Measurements from ENCODE around the gene RPS14.
A peak's percentile ranks its signal among the peaks of the same experiment; 100 is the strongest.
"Not testable (repeated sequence)": the region's sequence is repeated elsewhere in the genome, so short reads cannot be mapped to it uniquely, and the experiment has no call there.

RPS14 gene

DNA sequence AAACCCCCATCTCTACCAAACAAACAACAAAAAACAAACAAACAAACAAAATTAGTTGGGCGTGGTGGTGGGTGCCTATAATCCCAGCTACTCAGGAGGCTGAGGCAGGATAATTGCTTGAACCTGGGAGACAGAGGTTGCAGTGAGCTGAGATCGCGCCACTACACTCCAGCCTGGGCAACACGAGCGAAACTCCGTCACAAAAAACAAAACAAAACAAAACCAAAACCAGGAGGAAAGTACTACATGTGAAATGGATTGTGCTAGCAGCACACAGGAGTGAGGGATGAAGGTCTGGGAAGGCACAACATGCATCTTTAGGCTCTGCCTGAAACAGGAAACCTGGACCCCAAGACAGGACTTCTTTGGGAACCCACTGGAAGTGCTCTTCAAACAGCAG lies 27.0 kb upstream of the RPS14 start:
- H3K36me3 ChIP-seq (ENCODE audit: control insufficient read depth, insufficient read depth, low read length); H3K9me3 ChIP-seq (ENCODE audit: control insufficient read depth, low read length); H3K27ac ChIP-seq (ENCODE audit: low read depth, low read length, severe bottlenecking); H3K4me3 ChIP-seq (ENCODE audit: extremely low read depth, insufficient read depth, low read length, poor library complexity, severe bottlenecking): not testable (repeated sequence)
- peaks cover 25% of the 10 kb centered on the region for H3K4me1 ChIP-seq (ENCODE audit: control insufficient read depth, insufficient read depth, low read length, poor library complexity, severe bottlenecking)
- 89% methylated on average over 1 of the region's 6 CpGs; no CpG with 5 or more reads in 1 of the 2 experiments for WGBS, 2 experiments (ENCODE audit: insufficient coverage in 2 of 2)

GRCh38 chr5:150473673-150474358 lies 24.3 kb upstream of the RPS14 start:
- Histone ChIP-seq H3K4me1 (ENCODE audit: control insufficient read depth, insufficient read depth, low read length, poor library complexity, severe bottlenecking) (peaks cover 36% of the 10 kb centered on the region), H3K4me3 (ENCODE audit: extremely low read depth, insufficient read depth, low read length, poor library complexity, severe bottlenecking) (no peak overlapping the region), H3K27ac (ENCODE audit: low read depth, low read length, severe bottlenecking) (peak overlapping the region; percentile 83), H3K36me3 (ENCODE audit: control insufficient read depth, insufficient read depth, low read length) (no peaks in the 10 kb centered on the region), H3K9me3 (ENCODE audit: control insufficient read depth, low read length) (no peaks in the 10 kb centered on the region)
- 40 to 83% methylated on average over 3 to 4 of the region's 12 CpGs for WGBS, 2 experiments (ENCODE audit: insufficient coverage in 2 of 2)

DNA sequence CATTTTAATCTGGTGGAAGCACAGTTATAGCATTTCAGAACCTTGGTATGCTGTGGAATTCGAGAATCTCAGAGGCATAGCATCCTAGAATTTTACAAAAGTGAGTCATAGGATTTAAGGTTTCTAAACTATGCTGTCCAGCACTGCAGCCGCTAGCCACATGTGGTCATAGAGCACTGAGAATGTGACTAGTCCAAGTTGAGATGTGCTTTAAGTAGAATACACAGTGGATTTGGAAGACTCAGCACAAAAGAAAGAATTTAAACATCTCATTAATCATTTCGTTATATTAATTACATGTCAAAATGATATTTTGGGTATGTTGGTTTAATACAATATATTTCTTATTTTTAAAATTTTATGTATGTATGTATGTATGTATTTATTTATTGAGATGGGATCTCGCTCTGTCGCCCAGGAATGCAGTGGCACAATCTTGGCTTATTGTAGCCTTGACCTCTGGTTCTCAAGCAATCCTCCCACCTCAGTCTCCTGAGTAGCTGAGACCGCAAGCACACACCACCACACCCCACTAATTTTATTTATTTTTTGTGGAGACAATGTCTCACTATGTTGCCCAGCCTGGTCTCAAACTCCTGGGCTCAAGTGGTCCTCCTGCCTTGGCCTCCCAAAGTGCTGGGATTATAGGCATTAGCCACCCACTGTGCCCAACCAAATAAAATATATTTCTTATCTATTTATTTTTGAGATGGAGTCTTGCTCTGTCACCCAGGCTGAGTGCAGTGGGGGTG lies 20.4 kb upstream of the RPS14 start:
- Histone ChIP-seq H3K4me3 (ENCODE audit: extremely low read depth, insufficient read depth, low read length, poor library complexity, severe bottlenecking) (no peak overlapping the region), H3K27ac (ENCODE audit: low read depth, low read length, severe bottlenecking) (peak overlapping the region; percentile 78), H3K4me1 (ENCODE audit: control insufficient read depth, insufficient read depth, low read length, poor library complexity, severe bottlenecking) (peaks cover 48% of the 10 kb centered on the region), H3K36me3 (ENCODE audit: control insufficient read depth, insufficient read depth, low read length) (no peaks in the 10 kb centered on the region), H3K9me3 (ENCODE audit: control insufficient read depth, low read length) (no peaks in the 10 kb centered on the region)
- 76 to 85% methylated on average over 3 to 4 of the region's 6 CpGs for WGBS, 2 experiments (ENCODE audit: insufficient coverage in 2 of 2)

- Histone ChIP-seq H3K36me3 (ENCODE audit: control insufficient read depth, insufficient read depth, low read length) (no peaks in the 10 kb centered on the region), H3K4me3 (ENCODE audit: extremely low read depth, insufficient read depth, low read length, poor library complexity, severe bottlenecking) (no peak overlapping the region), H3K27ac (ENCODE audit: low read depth, low read length, severe bottlenecking) (no peak overlapping the region), H3K4me1 (ENCODE audit: control insufficient read depth, insufficient read depth, low read length, poor library complexity, severe bottlenecking) (peaks cover 40% of the 10 kb centered on the region), H3K9me3 (ENCODE audit: control insufficient read depth, low read length) (no peaks in the 10 kb centered on the region)
- WGBS, 2 experiments (ENCODE audit: insufficient coverage in 2 of 2) = 90 to 100% methylated on average over 2 to 4 of the region's 4 CpGs
Measured at GRCh38 chr5:150468206-150468605, 18.7 kb upstream of the RPS14 start.

DNA sequence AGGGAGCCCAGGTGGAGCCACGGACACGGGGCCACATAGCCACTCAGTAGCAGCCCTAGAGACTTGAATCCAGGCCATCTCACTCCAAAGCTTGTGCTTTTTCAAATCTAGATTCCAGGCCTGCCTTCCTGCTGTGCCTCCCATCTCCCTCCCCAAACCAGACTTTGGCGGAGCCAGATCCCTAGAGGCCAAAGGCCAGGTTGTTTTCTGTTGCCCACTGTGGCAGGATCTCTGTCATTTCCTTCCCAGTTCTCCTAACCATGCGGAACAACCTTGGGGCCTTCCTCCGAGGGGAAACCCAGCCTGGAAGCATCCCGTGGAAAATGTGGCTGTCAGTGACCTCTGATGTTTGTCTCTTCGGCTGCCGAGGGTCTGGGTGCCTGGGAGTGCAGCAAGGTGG lies 16.4 kb upstream of the RPS14 start:
- H3K27ac ChIP-seq (ENCODE audit: low read depth, low read length, severe bottlenecking) = no peak overlapping the region
- H3K4me3 ChIP-seq (ENCODE audit: extremely low read depth, insufficient read depth, low read length, poor library complexity, severe bottlenecking) = no peak overlapping the region
- peaks cover 30% of the 10 kb centered on the region for H3K4me1 ChIP-seq (ENCODE audit: control insufficient read depth, insufficient read depth, low read length, poor library complexity, severe bottlenecking)
- no peaks in the 10 kb centered on the region for H3K9me3 ChIP-seq (ENCODE audit: control insufficient read depth, low read length)
- no peaks in the 10 kb centered on the region for H3K36me3 ChIP-seq (ENCODE audit: control insufficient read depth, insufficient read depth, low read length)
- WGBS, 2 experiments (ENCODE audit: insufficient coverage in 2 of 2) = 90 to 92% methylated on average over 6 to 8 of the region's 8 CpGs

DNA sequence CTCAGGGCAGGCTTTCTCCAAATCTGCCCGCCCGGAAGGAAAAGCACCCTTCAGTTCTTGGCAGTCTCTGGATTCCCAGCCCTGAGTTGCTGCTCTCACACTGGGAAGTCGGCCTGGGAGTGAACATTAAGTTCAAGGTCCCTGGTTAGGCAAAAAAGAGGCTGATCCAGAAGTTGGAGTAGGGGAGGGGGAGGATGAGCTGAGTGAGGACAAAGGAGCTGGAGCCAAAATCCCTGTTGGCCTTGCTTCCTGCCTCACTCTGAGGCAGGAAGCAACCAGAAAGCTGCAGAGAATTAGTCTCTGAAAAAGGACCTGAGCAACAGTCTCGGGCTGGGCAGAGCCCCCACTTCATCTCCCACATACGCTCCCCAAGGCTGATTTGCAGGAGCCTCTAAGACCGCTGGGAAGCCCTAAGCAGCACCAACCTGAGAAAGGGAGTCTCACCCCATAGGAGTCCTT lies 15.0 kb upstream of the RPS14 start:
- 40 to 66% methylated on average over 2 to 6 of the region's 6 CpGs for WGBS, 2 experiments (ENCODE audit: insufficient coverage in 2 of 2)
- H3K36me3 ChIP-seq (ENCODE audit: control insufficient read depth, insufficient read depth, low read length) = no peaks in the 10 kb centered on the region
- peak overlapping the region; percentile 23 for H3K27ac ChIP-seq (ENCODE audit: low read depth, low read length, severe bottlenecking)
- peaks cover 23% of the 10 kb centered on the region for H3K4me1 ChIP-seq (ENCODE audit: control insufficient read depth, insufficient read depth, low read length, poor library complexity, severe bottlenecking)
- no peak overlapping the region for H3K4me3 ChIP-seq (ENCODE audit: extremely low read depth, insufficient read depth, low read length, poor library complexity, severe bottlenecking)
- H3K9me3 ChIP-seq (ENCODE audit: control insufficient read depth, low read length) = no peaks in the 10 kb centered on the region

DNA sequence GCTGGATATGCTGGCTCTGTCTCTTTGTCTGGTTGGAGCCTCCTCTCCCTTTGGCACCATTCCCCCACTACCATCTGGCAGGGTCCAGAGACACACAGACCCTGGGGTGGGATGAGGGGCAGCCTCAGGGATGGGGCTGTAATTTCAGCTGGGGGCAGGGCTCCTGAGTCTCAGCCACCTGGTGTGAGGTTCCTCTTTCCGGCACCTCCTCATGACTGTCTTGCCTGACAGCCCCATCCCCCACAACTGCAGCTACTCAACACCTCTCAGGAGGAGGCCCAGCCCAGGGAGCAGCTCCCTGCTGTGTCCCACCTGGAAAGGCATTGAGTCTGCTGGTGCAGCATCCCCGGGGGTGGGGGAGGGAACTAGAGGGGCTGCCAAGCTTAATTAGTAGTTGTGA lies 11.7 kb upstream of the RPS14 start:
- WGBS, 2 experiments (ENCODE audit: insufficient coverage in 2 of 2) = no CpG with 5 or more reads among the region's 2 CpGs
- Histone ChIP-seq H3K36me3 (ENCODE audit: control insufficient read depth, insufficient read depth, low read length) (no peaks in the 10 kb centered on the region), H3K27ac (ENCODE audit: low read depth, low read length, severe bottlenecking) (no peak overlapping the region), H3K9me3 (ENCODE audit: control insufficient read depth, low read length) (no peaks in the 10 kb centered on the region), H3K4me1 (ENCODE audit: control insufficient read depth, insufficient read depth, low read length, poor library complexity, severe bottlenecking) (peaks cover 17% of the 10 kb centered on the region), H3K4me3 (ENCODE audit: extremely low read depth, insufficient read depth, low read length, poor library complexity, severe bottlenecking) (no peak overlapping the region)

- peaks cover 16% of the 10 kb centered on the region for H3K4me1 ChIP-seq (ENCODE audit: control insufficient read depth, insufficient read depth, low read length, poor library complexity, severe bottlenecking)
- H3K36me3 ChIP-seq (ENCODE audit: control insufficient read depth, insufficient read depth, low read length) = no peaks in the 10 kb centered on the region
- H3K4me3 ChIP-seq (ENCODE audit: extremely low read depth, insufficient read depth, low read length, poor library complexity, severe bottlenecking) = no peak overlapping the region
- no peaks in the 10 kb centered on the region for H3K9me3 ChIP-seq (ENCODE audit: control insufficient read depth, low read length)
- 89 to 90% methylated on average over 2 of the region's 2 CpGs for WGBS, 2 experiments (ENCODE audit: insufficient coverage in 2 of 2)
- H3K27ac ChIP-seq (ENCODE audit: low read depth, low read length, severe bottlenecking) = no peak overlapping the region
Measured at GRCh38 chr5:150460781-150461180, 11.2 kb upstream of the RPS14 start.

- Histone ChIP-seq H3K9me3 (ENCODE audit: control insufficient read depth, low read length) (no peaks in the 10 kb centered on the region), H3K4me1 (ENCODE audit: control insufficient read depth, insufficient read depth, low read length, poor library complexity, severe bottlenecking) (peaks cover 6% of the 10 kb centered on the region), H3K4me3 (ENCODE audit: extremely low read depth, insufficient read depth, low read length, poor library complexity, severe bottlenecking) (no peak overlapping the region), H3K36me3 (ENCODE audit: control insufficient read depth, insufficient read depth, low read length) (no peaks in the 10 kb centered on the region), H3K27ac (ENCODE audit: low read depth, low read length, severe bottlenecking) (no peak overlapping the region)
- WGBS, 2 experiments (ENCODE audit: insufficient coverage in 2 of 2) = 47 to 69% methylated on average over 13 to 17 of the region's 36 CpGs
Measured at GRCh38 chr5:150458802-150459557, 9.4 kb upstream of the RPS14 start.

GRCh38 chr5:150457562-150458240 lies 8.2 kb upstream of the RPS14 start:
- H3K9me3 ChIP-seq (ENCODE audit: control insufficient read depth, low read length) = no peaks in the 10 kb centered on the region
- H3K4me1 ChIP-seq (ENCODE audit: control insufficient read depth, insufficient read depth, low read length, poor library complexity, severe bottlenecking) = peaks cover 6% of the 10 kb centered on the region
- 93 to 95% methylated on average over 12 to 15 of the region's 16 CpGs for WGBS, 2 experiments (ENCODE audit: insufficient coverage in 2 of 2)
- no peaks in the 10 kb centered on the region for H3K36me3 ChIP-seq (ENCODE audit: control insufficient read depth, insufficient read depth, low read length)
- no peak overlapping the region for H3K4me3 ChIP-seq (ENCODE audit: extremely low read depth, insufficient read depth, low read length, poor library complexity, severe bottlenecking)
- no peak overlapping the region for H3K27ac ChIP-seq (ENCODE audit: low read depth, low read length, severe bottlenecking)
